GM12873 (cell line): ENCODE measurements around the gene MPZL1.

Experiments used
- CTCF ChIP-seq: IDR thresholded peaks from 2 replicates; pipeline ENCODE4 v1.5.1; 2012; ENCODE audit warnings: low read depth, mild to moderate bottlenecking, moderate library complexity, low read length, control low read depth; ENCODE audit not compliant: insufficient read depth; ENCODE audit errors: missing control alignments

The MPZL1 gene

GRCh38 chr1:167747988-167748387 is 26.2 kb downstream of the MPZL1 start:
- TF ChIP-seq CTCF = no peak

GRCh38 chr1:167748906-167749305 is 27.1 kb downstream of the MPZL1 start:
- TF ChIP-seq CTCF = no peak

- no peak for TF ChIP-seq CTCF
These were observed 28.0 kb downstream of the MPZL1 start for GRCh38 chr1:167749741-167750140.

- no peak for TF ChIP-seq CTCF
These were observed 28.9 kb downstream of the MPZL1 start for GRCh38 chr1:167750641-167751040.

- no peak for TF ChIP-seq CTCF
These were observed 29.9 kb downstream of the MPZL1 start for GRCh38 chr1:167751676-167752075.

- TF ChIP-seq CTCF = no peak
These were observed 30.6 kb downstream of the MPZL1 start for GRCh38 chr1:167752219-167752985.

- TF ChIP-seq CTCF = no peak
These were observed 33.9 kb downstream of the MPZL1 start for GRCh38 chr1:167755654-167756053.
